Psoas muscle (tissue), 8 donors: ENCODE results near the gene U2SURP. TPM values are rescaled to one million over a fixed set of nuclear protein-coding genes. Genes with fewer than 3 reads are reported as not detected.

Experiments used
- ATAC-seq, 4 donors: fragments of 200-7000 bp; cut with Tn5 transposase; one replicate each; pipeline ENCODE4 v1.9.1; 2020; ENCODE audit warnings: moderate library complexity in 3 of 4, mild to moderate bottlenecking in 2 of 4
- DNase-seq, 2 donors: peaks; one replicate each; pipeline ENCODE4 v3.0.0-alpha.2; 2020
- H3K27ac ChIP-seq: fragments of 200-600 bp; one replicate; pipeline ENCODE4 v1.8.0; 2022
- H3K27me3 ChIP-seq, 3 donors: fragments of 200-600 bp in 1 of 3; one replicate each; pipeline versions ENCODE4 v1.6.1 to v1.8.0; 2013 to 2022; ENCODE audit warnings: low read length in 2 of 3, mild to moderate bottlenecking in 2 of 3, moderate library complexity in 1 of 3; ENCODE audit not compliant: insufficient read depth in 3 of 3
- H3K36me3 ChIP-seq, 2 donors: fragments of 200-600 bp in 1 of 2; one replicate each; pipeline versions ENCODE4 v1.6.1 to v1.8.0; 2013 to 2022; ENCODE audit warnings: low read depth in 1 of 2, mild to moderate bottlenecking in 1 of 2, moderate library complexity in 1 of 2; ENCODE audit not compliant: insufficient read depth in 1 of 2
- H3K4me1 ChIP-seq: fragments of 200-600 bp; one replicate; pipeline ENCODE4 v1.8.0; 2022
- H3K4me3 ChIP-seq: fragments of 200-600 bp; one replicate; pipeline ENCODE4 v1.8.0; 2022; ENCODE audit warnings: mild to moderate bottlenecking
- H3K9me3 ChIP-seq: fragments of 200-600 bp; one replicate; pipeline ENCODE4 v1.8.0; 2022
- WGBS, 3 donors: extraction: QIAGEN DNeasy Blood & Tissue Kit; methylation state at CpG; one replicate each; pipeline versions ENCODE4 v1.1.6 to v1.1.7; 2013; 5-methylcytosine and 5-hydroxymethylcytosine counted together
- intact Hi-C, 2 donors: fragments of 100-400 bp; cut with DNase I; formaldehyde crosslinking; loops; one replicate each; pipeline versions ENCODE4 v1.11.0 to v1.14.2; 2022
- long read RNA-seq, 2 donors: library from polyadenylated mRNA; unstranded; transcript quantifications; one replicate each; pipeline ENCODE4 v2.0.0, GENCODE V29; 2021
- polyA plus RNA-seq, 3 donors: library from polyadenylated mRNA; stranded (reverse); fragments of 200-250 nt; gene quantifications; one replicate each; pipeline ENCODE4 v1.2.3, GENCODE V29; 2013
- total RNA-seq, 4 donors: library from RNA; stranded (reverse); fragmentation: NEBNext Ultra II Directional in 2 of 4; extraction: Animal tissue kit (Norgen Biotek cat#: 25700) in 2 of 4; gene quantifications; one replicate each; pipeline versions ENCODE4 v1.2.1 to v1.2.4, GENCODE V29; 2021 to 2023
- TF ChIP-seq, protein P1 (sequence below): fragments of 200-600 bp; IDR thresholded peaks from one replicate; pipeline ENCODE4 v1.8.0; 2022; ENCODE audit warnings: antibody characterized with exemption
- donor health status: healthy with polysubstance abuse.
- donor health status: DM: no; HTN: no; CAD: no; lungs with moderate emphysema.
- donor health status: Bipolar disorder and iron deficiency.
- donor health status: healthy.
- donor health status: DM: yes; HTN: yes; CAD: no.
- donor health status: DM: no; HTN: no; CAD: no.
- donor health status: DM: no; HTN: no; CAD: no.
- donor health status: DM: yes; HTN: yes; CAD: no.

U2SURP gene
- total RNA-seq (10 to 100 TPM; 39.8 to 69.3 (median 53.3) TPM), polyA plus RNA-seq (10 to 100 TPM; 20.5 to 32.3 (median 25.7) TPM)
- long read RNA-seq, donor 1, partial matches to known transcripts, result 10 of 20 reads
- long read RNA-seq, donor 1, other reads (novel, unspliced or antisense), result 10 of 20 reads
- long read RNA-seq, donor 2, full-length matches to known transcripts, result 14 of 99 reads
- long read RNA-seq, donor 2, partial matches to known transcripts, result 58 of 99 reads
- long read RNA-seq, donor 2, other reads (novel, unspliced or antisense), result 27 of 99 reads

DNA sequence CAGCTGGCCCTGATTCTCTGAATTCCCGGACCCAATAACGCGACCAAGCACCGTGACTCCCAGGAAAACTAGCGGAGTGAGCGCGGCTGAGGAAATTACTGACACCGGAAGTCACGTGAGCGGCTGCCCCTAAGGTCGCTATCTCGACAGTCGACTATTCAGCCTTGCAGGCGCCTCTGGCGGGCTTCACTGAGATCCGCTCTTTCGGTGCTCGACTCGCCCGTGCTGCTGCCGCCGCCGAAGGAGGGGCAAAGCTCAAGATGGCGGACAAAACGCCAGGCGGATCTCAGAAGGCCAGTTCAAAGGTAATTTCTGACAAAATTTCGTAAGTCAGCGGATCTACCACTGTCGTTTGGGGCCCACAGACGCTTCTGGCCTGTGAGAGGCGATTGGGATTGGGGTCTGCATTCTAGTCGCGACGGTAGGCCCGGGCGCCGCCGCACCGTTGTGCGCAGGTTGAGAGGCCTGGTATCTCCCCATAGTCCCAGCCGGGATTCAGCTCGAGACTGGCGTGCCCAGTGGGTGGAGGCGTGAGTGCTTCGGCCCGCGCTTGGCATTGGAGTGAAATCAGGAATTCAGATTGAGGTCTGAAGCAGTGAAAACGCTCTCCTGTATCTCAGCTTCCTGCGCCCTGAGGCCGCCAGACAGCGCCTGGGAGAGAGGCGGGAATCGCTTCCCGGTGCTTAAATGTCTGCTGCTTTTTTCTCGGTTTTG is at the start of gene U2SURP:
Gene U2SURP, plus strand, starts transcription at position 202 of the 714 bp plus-strand sequence. Its CDS starts 59 bp downstream, at position 261.
- Histone ChIP-seq H3K9me3 (no peaks in the 10 kb centered on the region), H3K4me1 (peaks cover 48% of the 10 kb centered on the region), H3K4me3 (peak within 1 kb of the TSS; percentile 94), H3K27me3 (no peaks in the 10 kb centered on the region), H3K36me3 (no peaks in the 10 kb centered on the region), H3K27ac (peak within 1 kb of the TSS; percentile 86)
- WGBS, 3 donors, result 0 to 1% (median 1%) methylated on average over 55 of the region's 55 CpGs
- TF ChIP-seq, protein P1, sequence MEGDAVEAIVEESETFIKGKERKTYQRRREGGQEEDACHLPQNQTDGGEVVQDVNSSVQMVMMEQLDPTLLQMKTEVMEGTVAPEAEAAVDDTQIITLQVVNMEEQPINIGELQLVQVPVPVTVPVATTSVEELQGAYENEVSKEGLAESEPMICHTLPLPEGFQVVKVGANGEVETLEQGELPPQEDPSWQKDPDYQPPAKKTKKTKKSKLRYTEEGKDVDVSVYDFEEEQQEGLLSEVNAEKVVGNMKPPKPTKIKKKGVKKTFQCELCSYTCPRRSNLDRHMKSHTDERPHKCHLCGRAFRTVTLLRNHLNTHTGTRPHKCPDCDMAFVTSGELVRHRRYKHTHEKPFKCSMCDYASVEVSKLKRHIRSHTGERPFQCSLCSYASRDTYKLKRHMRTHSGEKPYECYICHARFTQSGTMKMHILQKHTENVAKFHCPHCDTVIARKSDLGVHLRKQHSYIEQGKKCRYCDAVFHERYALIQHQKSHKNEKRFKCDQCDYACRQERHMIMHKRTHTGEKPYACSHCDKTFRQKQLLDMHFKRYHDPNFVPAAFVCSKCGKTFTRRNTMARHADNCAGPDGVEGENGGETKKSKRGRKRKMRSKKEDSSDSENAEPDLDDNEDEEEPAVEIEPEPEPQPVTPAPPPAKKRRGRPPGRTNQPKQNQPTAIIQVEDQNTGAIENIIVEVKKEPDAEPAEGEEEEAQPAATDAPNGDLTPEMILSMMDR, result no peak
- DNase-seq (peak; percentile 96 to 98), ATAC-seq (peak; percentile 95 to 97 (median 96))
- intact Hi-C loops, result loop anchor here (5.0 kb wide), 1 partner anchor 424 kb away; the partner anchor contains the start of gene ATR (in 2 of the 2)

DNA sequence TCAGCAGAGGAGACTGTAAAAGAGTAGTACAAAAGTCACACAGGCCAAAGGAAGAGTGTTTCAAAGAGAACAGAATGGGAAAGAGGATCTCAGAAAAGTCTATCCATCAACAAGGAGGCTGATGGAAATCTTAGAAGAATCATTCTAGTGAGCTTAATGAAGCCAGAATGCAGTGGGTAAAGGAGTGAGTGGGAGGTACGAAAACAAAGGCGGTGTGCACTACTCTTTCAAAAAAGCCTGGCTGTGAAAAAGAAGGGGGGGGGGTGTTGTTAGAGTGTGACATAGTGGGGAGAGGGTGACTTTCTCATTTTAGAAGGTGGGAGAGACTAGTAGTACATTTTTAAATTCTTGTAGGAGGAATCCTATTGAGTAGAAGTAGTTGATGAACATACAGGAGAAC is 49.6 kb upstream of the U2SURP start:
- TF ChIP-seq, protein P1, result no peak
- Histone ChIP-seq H3K36me3 (no peaks in the 10 kb centered on the region), H3K4me1 (no peaks in the 10 kb centered on the region), H3K27ac (no peak overlapping the region), H3K27me3 (peaks cover 0 to 7% (median 4%) of the 10 kb centered on the region in 3 donors), H3K4me3 (no peak overlapping the region), H3K9me3 (no peaks in the 10 kb centered on the region)
- ATAC-seq (no peak), DNase-seq (no peak)
- WGBS, 3 donors, result 90 to 100% (median 94%) methylated on average over 2 of the region's 2 CpGs
- intact Hi-C loops, result no loop called here

DNA sequence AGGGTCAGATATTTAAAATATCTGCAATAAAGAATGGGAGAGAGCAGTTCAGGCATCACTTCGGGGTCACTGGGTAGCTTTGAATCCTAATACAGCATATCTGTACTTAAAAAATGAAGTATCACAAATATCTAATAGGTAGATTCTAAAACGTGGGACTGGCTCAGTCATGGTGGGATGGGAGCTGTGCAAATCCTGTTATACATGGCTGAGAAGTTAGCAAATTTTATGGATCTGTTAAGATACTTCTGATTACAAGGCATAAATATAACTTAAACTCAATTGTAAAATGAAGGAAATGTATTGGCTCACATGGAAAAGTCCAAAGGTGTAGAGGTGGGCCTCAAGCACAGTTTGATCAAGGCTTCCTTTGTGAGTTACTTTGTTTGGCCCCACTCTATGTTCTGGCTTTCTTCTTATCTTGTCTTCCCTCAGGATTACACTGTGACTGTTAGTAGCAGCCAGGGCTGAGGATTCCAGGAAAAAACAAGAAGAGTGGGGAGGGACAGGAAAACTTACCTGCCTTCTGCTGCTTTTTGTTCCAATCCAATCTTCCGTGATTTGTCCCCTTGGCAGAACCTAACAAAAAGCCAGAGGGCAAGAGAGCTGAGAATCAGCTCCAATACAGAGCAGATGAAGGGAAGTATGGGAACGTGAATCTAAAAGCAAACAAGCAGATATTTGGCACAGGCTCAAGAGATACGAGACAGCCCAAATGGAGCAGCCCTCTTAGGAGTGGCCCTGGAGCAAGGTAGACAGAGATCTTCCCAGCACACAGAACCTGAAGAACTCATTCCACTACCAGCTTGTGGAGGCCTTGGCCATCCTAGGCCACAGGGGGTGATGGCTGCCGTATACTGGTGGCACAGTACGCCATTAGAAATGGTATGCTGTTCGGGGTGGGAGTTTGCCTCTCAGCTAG is 48.8 kb upstream of the U2SURP start:
- TF ChIP-seq, protein P1, result no peak
- no peaks in the 10 kb centered on the region for H3K4me1 ChIP-seq
- H3K27me3 ChIP-seq, result peaks cover 0 to 2% (median 0%) of the 10 kb centered on the region in 3 donors
- no peak overlapping the region for H3K27ac ChIP-seq
- WGBS, 3 donors, result 74 to 76% (median 76%) methylated on average over 8 of the region's 8 CpGs
- intact Hi-C loops, result no loop called here
- ATAC-seq (no peak), DNase-seq (no peak)
- no peak overlapping the region for H3K4me3 ChIP-seq
- H3K9me3 ChIP-seq, result no peaks in the 10 kb centered on the region
- H3K36me3 ChIP-seq, result no peaks in the 10 kb centered on the region

DNA sequence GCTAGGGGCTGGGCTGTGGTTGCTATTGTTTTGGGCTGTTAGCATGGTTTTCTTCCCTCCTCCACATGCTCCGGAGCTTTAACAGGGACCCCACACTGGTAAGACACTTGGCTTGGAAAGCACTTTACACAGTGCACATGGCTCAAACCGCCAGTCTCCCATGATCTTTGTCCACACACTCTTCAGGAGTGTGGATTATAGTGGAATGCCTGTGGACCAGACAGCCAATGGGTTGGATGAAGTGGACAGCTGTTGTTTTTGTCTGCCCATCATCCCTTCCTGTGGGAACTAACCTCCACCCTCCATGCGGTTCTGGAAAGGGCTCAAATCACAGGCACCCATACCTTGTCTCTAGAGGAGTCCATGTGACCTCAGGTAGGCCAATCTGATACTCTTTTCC is 47.9 kb upstream of the U2SURP start:
- no peak for ATAC-seq
- Histone ChIP-seq H3K4me1 (peaks cover 4% of the 10 kb centered on the region), H3K27ac (no peak overlapping the region), H3K4me3 (no peak overlapping the region), H3K27me3 (no peaks in the 10 kb centered on the region), H3K36me3 (no peaks in the 10 kb centered on the region), H3K9me3 (no peaks in the 10 kb centered on the region)
- TF ChIP-seq, protein P1, result no peak
- DNase-seq, result no peak
- intact Hi-C loops, result no loop called here
- 64 to 81% (median 74%) methylated on average over 3 of the region's 3 CpGs for WGBS, 3 donors
